ENCODE measurements around the gene PCIF1.
A peak's percentile ranks its signal among the peaks of the same experiment; 100 is the strongest.

Gene PCIF1

DNA sequence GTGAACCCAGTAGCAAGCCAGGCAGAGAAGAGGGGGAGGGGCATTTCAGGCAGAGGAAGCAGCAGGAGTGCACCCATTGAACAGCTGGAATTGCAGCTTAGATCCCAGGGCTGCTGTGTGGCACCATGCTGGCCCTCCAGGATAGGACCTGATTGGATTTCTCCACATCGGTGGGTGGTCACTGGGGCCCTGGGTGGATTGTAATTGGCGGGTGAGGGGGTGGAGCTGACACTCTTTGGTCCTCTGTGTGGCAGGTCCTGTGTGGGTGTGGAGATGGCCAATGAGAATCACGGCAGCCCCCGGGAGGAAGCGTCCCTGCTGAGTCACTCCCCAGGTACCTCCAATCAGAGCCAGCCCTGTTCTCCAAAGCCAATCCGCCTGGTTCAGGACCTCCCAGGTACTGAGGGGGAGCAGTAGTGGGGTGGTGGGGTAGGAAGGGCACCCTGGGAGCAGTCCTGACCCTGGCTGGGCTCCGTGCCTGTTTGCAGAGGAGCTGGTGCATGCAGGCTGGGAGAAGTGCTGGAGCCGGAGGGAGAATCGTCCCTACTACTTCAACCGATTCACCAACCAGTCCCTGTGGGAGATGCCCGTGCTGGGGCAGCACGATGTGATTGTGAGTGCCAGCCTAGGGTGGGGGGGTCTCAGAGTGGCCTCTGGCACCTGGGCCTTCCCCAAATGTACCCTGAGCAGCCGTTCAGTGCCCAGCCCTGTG is 4.4 kb downstream of the PCIF1 start:
- TF ChIP-seq PRDM6 (tag by site-specific recombination; IDR thresholded peaks at IDR 0.05), result no peak
- no peak for TF ChIP-seq ZNF48 (tag by site-specific recombination; IDR thresholded peaks at IDR 0.05)
- TF ChIP-seq ZNF350 (tag by site-specific recombination; IDR thresholded peaks at IDR 0.05), result no peak
- peak; percentile 67 for TF ChIP-seq SP2 (tag by site-specific recombination; IDR thresholded peaks at IDR 0.05)
- TF ChIP-seq ZNF324 (tag by site-specific recombination; IDR thresholded peaks at IDR 0.05), result no peak
- peak; percentile 62 for TF ChIP-seq ZFHX2 (tag by site-specific recombination; conservative IDR thresholded peaks at IDR 0.05)
- TF ChIP-seq ZNF214 (tag by site-specific recombination; IDR thresholded peaks at IDR 0.05; ENCODE audit: borderline replicate concordance), result no peak
- no peak for TF ChIP-seq ZNF433 (tag by site-specific recombination; IDR thresholded peaks at IDR 0.05; ENCODE audit: low read depth)
- TF ChIP-seq YY1 (tag by site-specific recombination; IDR thresholded peaks at IDR 0.05), result no peak
- TF ChIP-seq ZNF239 (tag by site-specific recombination; IDR thresholded peaks at IDR 0.05), result no peak
- peak; percentile 90 for TF ChIP-seq EGR2 (tag by site-specific recombination; IDR thresholded peaks at IDR 0.05; ENCODE audit: low read depth)
- TF ChIP-seq OSR2 (tag by site-specific recombination; IDR thresholded peaks at IDR 0.05), result no peak
- no peak for TF ChIP-seq BCL11B (tag by site-specific recombination; IDR thresholded peaks at IDR 0.05; ENCODE audit: low read depth)
- TF ChIP-seq ZIC2 (tag by site-specific recombination; IDR thresholded peaks at IDR 0.05), result peak; percentile 97
- TF ChIP-seq ZNF354C (tag by site-specific recombination; IDR thresholded peaks at IDR 0.05; ENCODE audit: borderline replicate concordance, low read depth), result no peak
- TF ChIP-seq KLF10 (tag by site-specific recombination; IDR thresholded peaks at IDR 0.05), result no peak
- TF ChIP-seq ZNF423 (tag by site-specific recombination; IDR thresholded peaks at IDR 0.05), result no peak
- no peak for TF ChIP-seq ATF2 (tag by site-specific recombination; IDR thresholded peaks at IDR 0.05; ENCODE audit: low read depth)

GRCh38 chr20:45940053-45940452 is 5.6 kb downstream of the PCIF1 start:
- ChIA-PET CTCF (interaction anchor here (0.9 kb wide), 1 partner anchor 140 kb away, joined by 3 read pairs; no protein-coding TSS in a partner anchor), POLR2A (no interaction called here)
- H3K27ac ChIP-seq (ENCODE audit: extremely low read depth, low read depth, low read length), result no peak overlapping the region
- peaks cover 6 to 63% of the 10 kb centered on the region in 2 experiments; a peak in 2 of 3 replicates for H3K36me3 ChIP-seq (ENCODE audit: control insufficient read depth in 2 of 2, insufficient read depth in 1 of 2, low read length in 2 of 2)
- H3K4me1 ChIP-seq (ENCODE audit: control insufficient read depth, insufficient read depth, low read length), result peaks cover 9% of the 10 kb centered on the region
- no peak overlapping the region for H3K4me3 ChIP-seq (ENCODE audit: low read depth, low read length)
- no peaks in the 10 kb centered on the region for H3K9me3 ChIP-seq (ENCODE audit: control insufficient read depth, insufficient read depth, low read depth, low read length)
- TF ChIP-seq KLF1 (tag by site-specific recombination; IDR thresholded peaks at IDR 0.05), result no peak
- TF ChIP-seq, protein P1, sequence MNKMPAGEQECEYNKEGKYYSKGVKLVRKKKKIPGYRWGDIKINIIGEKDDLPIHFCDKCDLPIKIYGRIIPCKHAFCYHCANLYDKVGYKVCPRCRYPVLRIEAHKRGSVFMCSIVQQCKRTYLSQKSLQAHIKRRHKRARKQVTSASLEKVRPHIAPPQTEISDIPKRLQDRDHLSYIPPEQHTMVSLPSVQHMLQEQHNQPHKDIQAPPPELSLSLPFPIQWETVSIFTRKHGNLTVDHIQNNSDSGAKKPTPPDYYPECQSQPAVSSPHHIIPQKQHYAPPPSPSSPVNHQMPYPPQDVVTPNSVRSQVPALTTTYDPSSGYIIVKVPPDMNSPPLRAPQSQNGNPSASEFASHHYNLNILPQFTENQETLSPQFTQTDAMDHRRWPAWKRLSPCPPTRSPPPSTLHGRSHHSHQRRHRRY (tag by site-specific recombination; IDR thresholded peaks at IDR 0.05), result no peak
- TF ChIP-seq OSR2 (tag by site-specific recombination; IDR thresholded peaks at IDR 0.05), result no peak
- no peak for TF ChIP-seq ZNF449 (tag by site-specific recombination; IDR thresholded peaks at IDR 0.05)
- no peak for TF ChIP-seq ZNF701 (tag by site-specific recombination; IDR thresholded peaks at IDR 0.05)
- no peak for TF ChIP-seq ZNF677 (tag by site-specific recombination; IDR thresholded peaks at IDR 0.05)
- no peak for TF ChIP-seq ZNF341 (tag by site-specific recombination; IDR thresholded peaks at IDR 0.05; ENCODE audit: low read depth)
- TF ChIP-seq ATF2 (tag by site-specific recombination; IDR thresholded peaks at IDR 0.05; ENCODE audit: low read depth), result no peak

More for the DNA sequence above, 4.4 kb downstream of the PCIF1 start:
- Histone ChIP-seq H3K4me3 (ENCODE audit: low read depth, low read length) (no peak overlapping the region), H3K9me3 (ENCODE audit: control insufficient read depth, insufficient read depth, low read depth, low read length) (no peaks in the 10 kb centered on the region), H3K27ac (ENCODE audit: extremely low read depth, low read depth, low read length) (no peak overlapping the region), H3K36me3 (ENCODE audit: control insufficient read depth in 2 of 2, insufficient read depth in 1 of 2, low read length in 2 of 2) (peaks cover 6 to 51% of the 10 kb centered on the region in 2 experiments; a peak in 2 of 3 replicates), H3K4me1 (ENCODE audit: control insufficient read depth, insufficient read depth, low read length) (peaks cover 9% of the 10 kb centered on the region)
- ChIA-PET POLR2A (interaction anchor here (1.0 to 2.8 kb wide), 3 partner anchors 10 to 19 kb away, joined by 3 to 8 read pairs (median 5); no protein-coding TSS in a partner anchor), CTCF (interaction anchor here (0.9 to 2.6 kb wide), 3 partner anchors 10 to 139 kb away, joined by 3 to 14 read pairs (median 5); no protein-coding TSS in a partner anchor)

Data from HEK293 (cell line).